ENCODE data around the gene IRF6. TPM values are rescaled to one million over a fixed set of nuclear protein-coding genes. Genes with fewer than 3 reads are reported as not detected.

The IRF6 gene
- total RNA-seq, 1 experiment from 2014 or later = 35.2 TPM

DNA sequence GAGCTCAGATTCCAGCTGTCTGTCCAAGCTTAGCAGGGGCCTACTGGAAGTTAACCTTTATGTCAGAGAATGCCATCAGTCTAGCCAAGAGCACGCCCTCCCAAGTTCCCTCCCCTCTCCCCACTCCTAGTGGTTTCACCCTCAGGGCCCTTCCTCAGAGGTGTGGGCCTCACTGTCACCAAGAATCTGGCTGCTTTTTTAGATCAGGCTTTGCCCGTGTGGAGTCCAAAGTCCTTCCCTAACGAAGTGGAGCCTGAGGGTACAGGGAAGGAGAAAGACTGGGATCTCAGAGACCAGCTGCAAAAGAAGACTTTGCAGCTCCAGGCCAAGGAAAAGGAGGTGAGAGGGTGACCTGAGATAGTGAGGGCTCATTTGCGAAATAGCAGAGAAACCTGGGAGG, 25.7 kb downstream of the IRF6 start:
- intact Hi-C loops (cut with micrococcal nuclease) = no loop called here
- no peaks in the 10 kb centered on the region for H3K27me3 ChIP-seq (ENCODE audit: insufficient read depth, low read length)
- ChIA-PET RAD21 (ENCODE audit: low non-redundant PET in 1 of 2, low total read pairs in 2 of 2, uncharacterized antibody in 2 of 2, unreplicated experiment in 2 of 2) (no interaction called here), POLR2A (no interaction called here), CTCF (no interaction called here)
- peaks cover 18% of the 10 kb centered on the region for H3K79me2 ChIP-seq (ENCODE audit: insufficient read depth, low read length)
- H3K27ac ChIP-seq (ENCODE audit: low read depth, low read length) = no peak overlapping the region
- no peaks in the 10 kb centered on the region for H3K9me2 ChIP-seq (ENCODE audit: insufficient read depth)
- no peak for DNase-seq (ENCODE audit: low read depth, low spot score)
- no peak overlapping the region for H2AFZ ChIP-seq (ENCODE audit: low read depth, low read length, poor library complexity, severe bottlenecking)
- no peak for ATAC-seq
- TF ChIP-seq YY1 (IDR thresholded peaks at IDR 0.05; ENCODE audit: extremely low read depth, insufficient replicate concordance, low read depth, low read length) (no peak), SRF (IDR thresholded peaks at IDR 0.05; ENCODE audit: low read depth) (no peak), EZH2phosphoT487 (IDR thresholded peaks at IDR 0.05; ENCODE audit: borderline replicate concordance) (no peak), ZNF274 (IDR thresholded peaks at IDR 0.05; ENCODE audit: low read depth, low read length) (no peak), SIN3A (IDR thresholded peaks at IDR 0.05; ENCODE audit: low read depth) (no peak), ZFX (IDR thresholded peaks at IDR 0.05) (no peak), ELF1 (IDR thresholded peaks at IDR 0.05; ENCODE audit: borderline replicate concordance, low read depth) (no peak), FOSL1 (IDR thresholded peaks at IDR 0.05; ENCODE audit: low read depth) (no peak), EZH2 (IDR thresholded peaks at IDR 0.05) (no peak), EGR1 (IDR thresholded peaks at IDR 0.05; ENCODE audit: low read depth) (no peak), TCF7L2 (IDR thresholded peaks at IDR 0.05; ENCODE audit: borderline replicate concordance, extremely low read depth, insufficient read depth, insufficient read length) (no peak), ZBTB33 (IDR thresholded peaks at IDR 0.05; ENCODE audit: extremely low read depth, insufficient replicate concordance, low read length) (no peak), CBX3 (IDR thresholded peaks at IDR 0.05; ENCODE audit: low read depth) (no peak)
- TF ChIP-seq, protein P1, sequence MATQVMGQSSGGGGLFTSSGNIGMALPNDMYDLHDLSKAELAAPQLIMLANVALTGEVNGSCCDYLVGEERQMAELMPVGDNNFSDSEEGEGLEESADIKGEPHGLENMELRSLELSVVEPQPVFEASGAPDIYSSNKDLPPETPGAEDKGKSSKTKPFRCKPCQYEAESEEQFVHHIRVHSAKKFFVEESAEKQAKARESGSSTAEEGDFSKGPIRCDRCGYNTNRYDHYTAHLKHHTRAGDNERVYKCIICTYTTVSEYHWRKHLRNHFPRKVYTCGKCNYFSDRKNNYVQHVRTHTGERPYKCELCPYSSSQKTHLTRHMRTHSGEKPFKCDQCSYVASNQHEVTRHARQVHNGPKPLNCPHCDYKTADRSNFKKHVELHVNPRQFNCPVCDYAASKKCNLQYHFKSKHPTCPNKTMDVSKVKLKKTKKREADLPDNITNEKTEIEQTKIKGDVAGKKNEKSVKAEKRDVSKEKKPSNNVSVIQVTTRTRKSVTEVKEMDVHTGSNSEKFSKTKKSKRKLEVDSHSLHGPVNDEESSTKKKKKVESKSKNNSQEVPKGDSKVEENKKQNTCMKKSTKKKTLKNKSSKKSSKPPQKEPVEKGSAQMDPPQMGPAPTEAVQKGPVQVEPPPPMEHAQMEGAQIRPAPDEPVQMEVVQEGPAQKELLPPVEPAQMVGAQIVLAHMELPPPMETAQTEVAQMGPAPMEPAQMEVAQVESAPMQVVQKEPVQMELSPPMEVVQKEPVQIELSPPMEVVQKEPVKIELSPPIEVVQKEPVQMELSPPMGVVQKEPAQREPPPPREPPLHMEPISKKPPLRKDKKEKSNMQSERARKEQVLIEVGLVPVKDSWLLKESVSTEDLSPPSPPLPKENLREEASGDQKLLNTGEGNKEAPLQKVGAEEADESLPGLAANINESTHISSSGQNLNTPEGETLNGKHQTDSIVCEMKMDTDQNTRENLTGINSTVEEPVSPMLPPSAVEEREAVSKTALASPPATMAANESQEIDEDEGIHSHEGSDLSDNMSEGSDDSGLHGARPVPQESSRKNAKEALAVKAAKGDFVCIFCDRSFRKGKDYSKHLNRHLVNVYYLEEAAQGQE (IDR thresholded peaks at IDR 0.05; ENCODE audit: low read depth) = no peak
- TF ChIP-seq, protein P2, sequence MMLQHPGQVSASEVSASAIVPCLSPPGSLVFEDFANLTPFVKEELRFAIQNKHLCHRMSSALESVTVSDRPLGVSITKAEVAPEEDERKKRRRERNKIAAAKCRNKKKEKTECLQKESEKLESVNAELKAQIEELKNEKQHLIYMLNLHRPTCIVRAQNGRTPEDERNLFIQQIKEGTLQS (IDR thresholded peaks at IDR 0.05) = no peak
- TF ChIP-seq, protein P3, sequence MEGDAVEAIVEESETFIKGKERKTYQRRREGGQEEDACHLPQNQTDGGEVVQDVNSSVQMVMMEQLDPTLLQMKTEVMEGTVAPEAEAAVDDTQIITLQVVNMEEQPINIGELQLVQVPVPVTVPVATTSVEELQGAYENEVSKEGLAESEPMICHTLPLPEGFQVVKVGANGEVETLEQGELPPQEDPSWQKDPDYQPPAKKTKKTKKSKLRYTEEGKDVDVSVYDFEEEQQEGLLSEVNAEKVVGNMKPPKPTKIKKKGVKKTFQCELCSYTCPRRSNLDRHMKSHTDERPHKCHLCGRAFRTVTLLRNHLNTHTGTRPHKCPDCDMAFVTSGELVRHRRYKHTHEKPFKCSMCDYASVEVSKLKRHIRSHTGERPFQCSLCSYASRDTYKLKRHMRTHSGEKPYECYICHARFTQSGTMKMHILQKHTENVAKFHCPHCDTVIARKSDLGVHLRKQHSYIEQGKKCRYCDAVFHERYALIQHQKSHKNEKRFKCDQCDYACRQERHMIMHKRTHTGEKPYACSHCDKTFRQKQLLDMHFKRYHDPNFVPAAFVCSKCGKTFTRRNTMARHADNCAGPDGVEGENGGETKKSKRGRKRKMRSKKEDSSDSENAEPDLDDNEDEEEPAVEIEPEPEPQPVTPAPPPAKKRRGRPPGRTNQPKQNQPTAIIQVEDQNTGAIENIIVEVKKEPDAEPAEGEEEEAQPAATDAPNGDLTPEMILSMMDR (IDR thresholded peaks at IDR 0.05 in 2 of 3, conservative IDR thresholded peaks at IDR 0.05 in 1 of 3; ENCODE audit: borderline replicate concordance in 1 of 3, insufficient read depth in 1 of 3, low read depth in 2 of 3, low read length in 2 of 3) = no peak
- no peak overlapping the region for H3K4me3 ChIP-seq (replicated peaks in 1 of 2; ENCODE audit: low read depth in 1 of 2, low read length in 2 of 2)
- no peak overlapping the region for H3K4me2 ChIP-seq (ENCODE audit: low read length)
- no peak overlapping the region for H3K9ac ChIP-seq (ENCODE audit: low read length)
- H4K20me1 ChIP-seq (ENCODE audit: insufficient read depth) = no peaks in the 10 kb centered on the region
- no peaks in the 10 kb centered on the region for H3K9me3 ChIP-seq (ENCODE audit: control insufficient read depth in 1 of 2, insufficient read depth in 1 of 2, low read depth in 1 of 2, low read length in 2 of 2)
- BruUV-seq (replicated peaks) = no TSS peak
- peaks cover 5 to 14% of the 10 kb centered on the region in 2 experiments for H3K4me1 ChIP-seq (ENCODE audit: control insufficient read depth in 1 of 2, insufficient read depth in 2 of 2, low read length in 2 of 2)
- no peaks in the 10 kb centered on the region for H3K36me3 ChIP-seq (ENCODE audit: control insufficient read depth in 1 of 2, insufficient read depth in 2 of 2, low read length in 2 of 2)
